ENCODE results near the gene ZNF543.

- no peak for TF ChIP-seq POLR2A (IDR thresholded peaks at IDR 0.05; ENCODE audit: low read length)
- no peak for TF ChIP-seq GATA1 (IDR thresholded peaks at IDR 0.05; ENCODE audit: low read depth, low read length)
Measured at GRCh38 chr19:57321116-57321515, 844 bp downstream of the ZNF543 start.

Data from erythroblast (primary cell).